ENCODE measurements around the gene TYRP1. TPM values are rescaled to one million over a fixed set of nuclear protein-coding genes. Genes with fewer than 3 reads are reported as not detected.

TYRP1 gene
- total RNA-seq, 4 donors from 2014 or later = 79.7 to 250 (median 110) TPM

DNA sequence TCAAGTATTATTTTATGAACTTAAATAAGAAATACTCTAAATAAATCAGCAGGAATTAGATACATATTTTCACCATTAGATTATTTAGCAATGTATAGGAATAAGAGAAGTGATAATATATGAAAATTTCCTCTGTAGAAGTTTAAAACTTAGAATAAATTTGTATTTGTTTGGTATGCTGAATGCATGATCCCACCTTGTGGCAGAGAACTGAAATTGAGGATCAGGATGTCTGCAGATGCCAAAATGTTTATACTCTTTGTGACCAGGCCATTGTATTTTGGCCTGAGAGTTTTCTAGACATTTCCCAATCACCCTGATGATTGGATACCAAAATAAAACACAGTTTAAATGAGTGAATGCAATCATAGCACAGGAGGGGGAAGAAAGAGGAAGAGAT lies 6.3 kb downstream of the TYRP1 start:
- no peaks in the 10 kb centered on the region for H3K27me3 ChIP-seq
- H3K4me3 ChIP-seq = no peak overlapping the region
- no peak overlapping the region for H3K27ac ChIP-seq
- no peak for DNase-seq (ENCODE audit: low spot score in 2 of 2)
- no peaks in the 10 kb centered on the region for H3K9me3 ChIP-seq
- TF ChIP-seq POLR2A (IDR thresholded peaks at IDR 0.05) = no peak
- no peak for TF ChIP-seq EP300 (IDR thresholded peaks at IDR 0.05)
- no peak for TF ChIP-seq POLR2AphosphoS5 (IDR thresholded peaks at IDR 0.05)
- TF ChIP-seq, protein P1, sequence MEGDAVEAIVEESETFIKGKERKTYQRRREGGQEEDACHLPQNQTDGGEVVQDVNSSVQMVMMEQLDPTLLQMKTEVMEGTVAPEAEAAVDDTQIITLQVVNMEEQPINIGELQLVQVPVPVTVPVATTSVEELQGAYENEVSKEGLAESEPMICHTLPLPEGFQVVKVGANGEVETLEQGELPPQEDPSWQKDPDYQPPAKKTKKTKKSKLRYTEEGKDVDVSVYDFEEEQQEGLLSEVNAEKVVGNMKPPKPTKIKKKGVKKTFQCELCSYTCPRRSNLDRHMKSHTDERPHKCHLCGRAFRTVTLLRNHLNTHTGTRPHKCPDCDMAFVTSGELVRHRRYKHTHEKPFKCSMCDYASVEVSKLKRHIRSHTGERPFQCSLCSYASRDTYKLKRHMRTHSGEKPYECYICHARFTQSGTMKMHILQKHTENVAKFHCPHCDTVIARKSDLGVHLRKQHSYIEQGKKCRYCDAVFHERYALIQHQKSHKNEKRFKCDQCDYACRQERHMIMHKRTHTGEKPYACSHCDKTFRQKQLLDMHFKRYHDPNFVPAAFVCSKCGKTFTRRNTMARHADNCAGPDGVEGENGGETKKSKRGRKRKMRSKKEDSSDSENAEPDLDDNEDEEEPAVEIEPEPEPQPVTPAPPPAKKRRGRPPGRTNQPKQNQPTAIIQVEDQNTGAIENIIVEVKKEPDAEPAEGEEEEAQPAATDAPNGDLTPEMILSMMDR (IDR thresholded peaks at IDR 0.05) = no peak
- H3K36me3 ChIP-seq = no peaks in the 10 kb centered on the region
- H3K4me1 ChIP-seq = no peaks in the 10 kb centered on the region

DNA sequence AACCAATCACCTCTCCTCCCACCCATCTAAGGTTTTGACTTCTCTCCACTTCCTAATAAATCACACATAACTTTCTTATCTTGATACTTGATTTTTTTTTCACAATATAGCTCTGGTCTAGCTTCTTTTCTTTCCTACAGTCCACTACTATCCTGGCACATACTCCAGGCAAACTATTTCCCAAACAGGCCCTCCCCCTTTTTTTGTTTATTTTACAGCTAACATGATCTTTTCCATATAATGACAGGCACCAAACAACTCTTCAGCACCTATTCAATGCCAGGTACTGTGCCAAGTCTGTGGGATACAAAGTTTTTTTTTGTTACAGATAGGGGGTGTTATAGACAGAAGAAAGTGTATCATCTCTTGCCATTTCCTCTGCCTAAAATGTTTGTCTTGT lies 7.9 kb downstream of the TYRP1 start:
- Histone ChIP-seq H3K9me3 (no peaks in the 10 kb centered on the region), H3K27ac (no peak overlapping the region), H3K4me3 (no peak overlapping the region), H3K36me3 (no peaks in the 10 kb centered on the region), H3K4me1 (no peaks in the 10 kb centered on the region), H3K27me3 (no peaks in the 10 kb centered on the region)
- TF ChIP-seq EP300 (IDR thresholded peaks at IDR 0.05) (no peak), POLR2AphosphoS5 (IDR thresholded peaks at IDR 0.05) (no peak)
- TF ChIP-seq, protein P1 (IDR thresholded peaks at IDR 0.05) = no peak
- DNase-seq (ENCODE audit: low spot score in 2 of 2) = no peak

DNA sequence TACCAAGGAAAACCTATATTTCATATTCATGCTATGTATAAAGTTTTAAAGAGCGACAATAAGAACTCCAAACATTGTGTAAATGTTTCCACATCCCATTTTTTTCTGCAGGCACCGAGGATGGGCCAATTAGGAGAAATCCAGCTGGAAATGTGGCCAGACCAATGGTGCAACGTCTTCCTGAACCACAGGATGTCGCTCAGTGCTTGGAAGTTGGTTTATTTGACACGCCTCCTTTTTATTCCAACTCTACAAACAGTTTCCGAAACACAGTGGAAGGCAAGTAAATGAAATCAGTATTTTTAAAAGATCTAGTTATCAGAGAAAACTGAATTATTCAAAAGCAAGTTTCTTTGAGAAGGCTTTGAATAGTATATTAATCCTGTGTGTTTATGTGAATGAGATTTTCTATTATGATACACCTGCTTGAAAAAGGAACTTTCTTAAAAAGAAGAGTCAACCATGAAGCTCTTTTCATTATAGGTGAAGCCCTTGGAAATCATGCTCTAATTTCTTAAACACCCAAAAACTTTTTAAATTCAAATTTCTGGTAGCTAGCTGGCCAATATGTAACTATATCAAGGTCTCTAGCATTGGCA lies 9.1 kb downstream of the TYRP1 start:
- Histone ChIP-seq H3K36me3 (no peaks in the 10 kb centered on the region), H3K4me1 (no peaks in the 10 kb centered on the region), H3K27ac (no peak overlapping the region), H3K9me3 (no peaks in the 10 kb centered on the region), H3K27me3 (no peaks in the 10 kb centered on the region), H3K4me3 (no peak overlapping the region)
- TF ChIP-seq, protein P1 (IDR thresholded peaks at IDR 0.05) = peak in 1 of 2 donors; percentile 51
- no peak for TF ChIP-seq POLR2AphosphoS5 (IDR thresholded peaks at IDR 0.05)
- WGBS = 18% methylated on average over 6 of the region's 6 CpGs
- DNase-seq (ENCODE audit: low spot score in 2 of 2) = no peak

DNA sequence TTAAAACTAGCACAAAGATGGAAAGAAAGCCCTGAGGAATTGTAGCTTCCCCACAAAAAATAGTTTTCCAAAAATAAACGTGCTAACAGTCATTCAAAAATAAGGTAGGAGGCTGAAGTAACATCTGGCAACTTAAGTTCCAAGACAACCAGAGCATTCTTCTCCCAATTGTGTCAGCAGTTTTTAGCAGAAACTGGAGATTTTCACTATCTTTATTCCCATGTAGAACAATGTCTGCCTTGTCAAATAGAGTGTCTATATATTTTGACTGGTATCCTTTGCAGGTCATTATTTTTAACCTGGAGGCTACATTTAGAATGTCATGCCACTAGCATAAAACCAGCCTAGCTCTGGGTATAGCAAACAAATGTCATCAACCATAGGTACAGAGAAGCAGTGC lies 10.8 kb downstream of the TYRP1 start:
- no peak for TF ChIP-seq POLR2AphosphoS5 (IDR thresholded peaks at IDR 0.05)
- TF ChIP-seq EP300 (IDR thresholded peaks at IDR 0.05) = no peak
- TF ChIP-seq, protein P1 (IDR thresholded peaks at IDR 0.05) = no peak
- no peak for TF ChIP-seq POLR2A (IDR thresholded peaks at IDR 0.05)
- no peak overlapping the region for H3K4me3 ChIP-seq

DNA sequence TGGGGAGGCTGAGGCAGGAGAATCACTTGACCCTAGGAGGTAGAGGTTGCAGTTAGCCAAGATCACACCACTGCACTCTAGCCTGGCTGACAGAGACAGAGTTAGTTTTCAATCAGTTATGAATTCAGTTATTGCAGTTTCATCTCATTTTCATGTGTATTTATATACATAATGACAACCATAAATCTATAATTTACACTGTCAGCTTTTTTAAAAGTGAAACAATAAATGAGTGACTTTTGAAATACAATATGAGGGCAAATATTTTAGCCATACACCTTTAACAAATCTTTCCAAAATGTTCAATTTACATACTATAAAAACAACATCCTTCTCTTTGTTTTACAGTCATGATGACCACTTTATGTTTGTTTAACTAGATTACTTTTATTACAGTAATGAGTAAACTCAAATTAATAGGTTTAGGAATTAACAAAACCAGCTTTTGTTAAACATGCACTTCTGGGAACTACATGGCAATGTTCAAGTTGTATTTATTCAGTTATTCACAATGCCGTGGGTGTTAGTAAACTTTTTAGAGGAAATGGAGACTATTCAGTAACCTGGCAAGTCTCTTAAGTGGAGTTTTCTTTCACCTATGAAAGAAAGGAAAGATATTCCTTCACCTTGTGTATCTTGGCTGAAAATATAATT lies 12.7 kb downstream of the TYRP1 start:
- no peak for TF ChIP-seq POLR2A (IDR thresholded peaks at IDR 0.05)
- TF ChIP-seq POLR2AphosphoS5 (IDR thresholded peaks at IDR 0.05) = no peak
- TF ChIP-seq EP300 (IDR thresholded peaks at IDR 0.05) = no peak
- TF ChIP-seq, protein P1 (IDR thresholded peaks at IDR 0.05) = no peak
- Histone ChIP-seq H3K36me3 (no peaks in the 10 kb centered on the region), H3K27me3 (no peaks in the 10 kb centered on the region), H3K27ac (no peak overlapping the region), H3K9me3 (no peaks in the 10 kb centered on the region), H3K4me3 (no peak overlapping the region), H3K4me1 (no peaks in the 10 kb centered on the region)
- no peak for DNase-seq (ENCODE audit: low spot score in 2 of 2)
- 54% methylated on average over 1 of the region's 1 CpG for WGBS

More for the DNA sequence above, 10.8 kb downstream of the TYRP1 start:
- Histone ChIP-seq H3K4me1 (no peaks in the 10 kb centered on the region), H3K27me3 (no peaks in the 10 kb centered on the region), H3K36me3 (no peaks in the 10 kb centered on the region), H3K9me3 (no peaks in the 10 kb centered on the region), H3K27ac (no peak overlapping the region)
- DNase-seq (ENCODE audit: low spot score in 2 of 2) = no peak
- WGBS = 40% methylated on average over 1 of the region's 1 CpG

Data from suprapubic skin (tissue), 4 donors.